HS-5 (cell line): ENCODE data around the gene SERPINA12.

Experiments used
- DNase-seq: peaks from one replicate; pipeline ENCODE4 v3.0.0-alpha.2; 2012; ENCODE audit warnings: low read depth

Gene SERPINA12

DNA sequence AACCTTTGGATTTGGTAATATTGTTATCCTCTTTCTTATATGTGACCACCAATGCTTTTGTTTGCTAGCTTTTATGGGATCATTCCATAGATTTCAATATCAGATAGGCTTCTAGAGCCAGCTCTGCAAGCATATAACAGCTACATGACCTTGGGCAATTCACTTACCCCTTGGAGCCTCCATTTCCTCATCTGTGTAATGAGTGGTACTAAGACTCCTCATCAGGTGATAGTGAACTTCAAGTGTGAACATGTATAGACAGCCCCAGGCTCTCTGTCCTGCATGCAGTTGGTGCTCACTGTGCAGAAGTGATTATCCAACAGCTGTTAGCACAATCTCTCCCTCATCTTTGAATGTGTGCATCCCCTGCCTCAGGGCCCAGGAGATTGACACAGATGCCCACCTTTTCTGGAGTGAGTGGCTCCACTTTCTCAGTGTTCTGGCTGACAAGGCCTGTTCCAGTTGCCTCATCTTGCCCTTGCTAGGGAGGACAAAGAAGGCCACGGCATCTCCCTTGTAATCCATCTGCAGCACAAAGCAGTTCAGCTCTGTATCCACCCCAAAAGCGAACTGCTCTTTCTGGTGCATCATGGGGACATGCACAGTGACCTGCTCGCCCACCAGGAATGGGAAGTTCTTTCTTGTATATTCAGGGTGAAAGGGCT, 42.4 kb downstream of the SERPINA12 start:
- no peak for DNase-seq

- no peak for DNase-seq
These were observed 44.2 kb downstream of the SERPINA12 start for GRCh38 chr14:94465042-94465441.

- DNase-seq: no peak
These were observed 45.0 kb downstream of the SERPINA12 start for GRCh38 chr14:94464290-94464689.

DNA sequence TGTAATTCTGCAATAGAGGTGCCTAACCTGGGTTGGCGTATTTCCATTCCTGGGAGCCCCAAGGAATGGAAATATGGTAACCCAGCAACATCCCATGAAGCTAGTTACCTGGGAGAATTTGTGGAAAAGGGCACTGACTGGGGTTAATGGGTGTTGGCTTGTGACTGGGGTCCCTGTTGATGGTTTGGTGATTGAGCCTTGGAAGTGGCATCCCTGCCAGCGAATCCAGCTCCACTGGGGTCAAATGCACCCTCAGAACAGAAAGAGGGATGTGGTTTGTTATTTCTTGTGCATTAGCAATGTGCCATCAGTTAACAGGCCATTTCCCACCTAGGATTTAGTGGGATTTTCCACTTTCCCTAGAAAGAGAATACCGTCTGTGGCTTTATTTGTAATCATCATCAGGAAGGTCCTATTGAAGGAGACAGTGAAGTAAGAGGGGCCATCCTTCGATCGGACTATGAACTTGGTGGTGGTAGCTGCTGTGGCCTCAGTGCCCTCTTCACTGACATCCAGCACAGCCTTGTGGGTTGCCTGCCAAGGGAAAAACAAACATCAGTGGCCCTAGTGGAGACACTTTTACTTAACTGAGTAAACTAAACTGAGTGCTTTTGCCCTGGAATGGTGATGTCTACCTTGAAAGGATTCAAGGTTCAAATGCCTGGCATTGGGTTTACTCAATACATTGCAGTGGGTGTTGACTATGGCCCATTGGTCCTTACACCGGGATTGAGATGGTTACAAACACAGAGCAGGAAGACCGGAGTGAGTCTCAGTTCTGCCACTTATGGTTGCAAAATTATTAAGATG, 46.3 kb downstream of the SERPINA12 start:
- DNase-seq: no peak

GRCh38 chr14:94462219-94462551, 47.1 kb downstream of the SERPINA12 start:
- no peak for DNase-seq

GRCh38 chr14:94461526-94462218, 47.6 kb downstream of the SERPINA12 start:
- DNase-seq: no peak

GRCh38 chr14:94460631-94461416, 48.4 kb downstream of the SERPINA12 start:
- DNase-seq: no peak

- DNase-seq: no peak
These were observed 50.6 kb downstream of the SERPINA12 start for GRCh38 chr14:94458558-94459205.

GRCh38 chr14:94458096-94458495, 51.2 kb downstream of the SERPINA12 start:
- DNase-seq: no peak

- DNase-seq: no peak
These were observed 53.3 kb downstream of the SERPINA12 start for GRCh38 chr14:94455928-94456327.

- no peak for DNase-seq
These were observed 57.4 kb downstream of the SERPINA12 start for GRCh38 chr14:94451826-94452225.

DNA sequence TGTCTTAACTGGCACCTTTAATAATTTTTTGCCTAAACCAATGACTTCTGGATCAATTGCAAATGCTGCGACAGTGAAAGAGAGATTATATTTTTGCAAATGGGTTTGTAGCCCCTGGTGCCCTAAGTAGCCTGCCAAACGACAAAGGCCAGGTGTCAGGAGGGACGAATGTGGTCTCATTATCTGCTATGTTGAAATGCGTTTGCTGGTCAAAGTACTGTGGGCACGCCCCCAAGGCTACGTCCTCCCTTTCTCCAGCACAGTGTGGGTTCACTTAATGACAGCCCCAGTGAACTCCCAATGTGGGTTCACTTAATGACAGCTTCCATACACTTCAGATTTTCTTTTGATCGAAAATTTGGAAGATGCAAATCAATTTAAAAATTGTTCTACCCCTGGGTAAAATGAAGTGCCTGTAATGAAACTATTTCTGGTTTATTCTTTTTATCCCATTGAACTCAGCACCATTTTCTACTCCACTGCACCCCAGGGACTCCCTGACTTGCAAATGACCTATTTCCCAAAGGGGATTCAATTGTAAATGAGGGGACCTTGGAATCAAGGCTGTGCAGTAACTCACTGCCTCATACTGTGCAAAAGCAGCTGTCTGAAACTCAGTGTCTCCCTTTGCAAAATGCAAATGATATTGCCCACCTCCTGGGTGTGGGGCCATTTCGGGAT, 58.0 kb downstream of the SERPINA12 start:
- DNase-seq: no peak

DNA sequence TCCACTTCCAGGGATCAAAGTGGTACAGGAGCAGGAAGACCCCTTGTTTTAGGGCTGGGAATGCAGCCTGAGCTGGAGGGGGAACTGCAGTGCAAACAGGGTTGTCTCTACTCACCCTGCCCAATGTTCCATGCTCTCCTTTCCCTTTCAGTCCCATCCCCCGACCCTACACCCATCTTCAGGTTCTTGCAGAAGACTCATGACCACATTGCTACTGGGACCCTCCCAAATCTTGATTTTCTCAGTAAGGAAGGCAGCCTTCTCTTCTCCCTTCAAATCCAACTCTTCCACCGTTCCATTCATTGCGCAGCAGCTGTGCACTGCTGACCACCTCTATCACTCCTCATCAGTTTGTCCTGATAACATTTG, 58.6 kb downstream of the SERPINA12 start:
- no peak for DNase-seq

DNA sequence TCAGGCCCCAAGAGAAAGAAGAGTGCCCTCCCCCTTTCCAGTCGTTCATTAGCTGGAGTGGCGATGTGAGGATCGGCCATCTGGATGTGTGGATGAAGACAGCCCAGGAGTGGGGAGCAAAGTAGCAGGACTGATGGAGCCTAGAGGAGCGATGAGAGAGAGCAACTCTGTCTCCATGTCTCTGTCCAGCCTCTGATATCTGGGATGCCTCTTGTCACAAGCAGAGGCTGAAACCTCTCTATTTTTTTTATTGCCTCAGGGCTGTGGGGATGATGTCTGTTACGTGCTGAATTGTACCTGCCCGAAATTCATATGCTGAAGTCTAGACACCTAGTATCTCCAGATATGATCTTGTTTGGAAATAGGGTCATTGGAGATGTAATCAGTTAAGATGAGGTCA, 59.3 kb downstream of the SERPINA12 start:
- no peak for DNase-seq

GRCh38 chr14:94448071-94448808, 61.0 kb downstream of the SERPINA12 start:
- no peak for DNase-seq

DNA sequence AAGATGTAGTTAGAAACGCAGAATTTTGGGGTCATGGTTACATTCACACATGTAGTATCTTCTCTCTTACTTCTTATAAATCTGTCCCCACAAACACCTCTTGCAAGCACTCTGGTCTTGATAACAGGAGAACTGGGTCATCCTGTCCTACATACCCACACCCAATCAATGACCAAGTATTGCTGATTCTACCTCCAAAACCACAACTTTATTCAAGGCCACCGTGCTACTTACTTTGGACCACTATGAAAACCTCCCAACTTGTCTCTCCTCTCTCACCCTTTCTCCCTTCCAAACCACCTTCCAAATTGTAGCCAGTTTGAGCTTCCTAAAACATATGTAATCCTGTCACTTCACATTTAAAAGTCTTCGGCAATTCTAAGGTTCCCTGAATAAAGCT, 62.1 kb downstream of the SERPINA12 start:
- DNase-seq: no peak

DNA sequence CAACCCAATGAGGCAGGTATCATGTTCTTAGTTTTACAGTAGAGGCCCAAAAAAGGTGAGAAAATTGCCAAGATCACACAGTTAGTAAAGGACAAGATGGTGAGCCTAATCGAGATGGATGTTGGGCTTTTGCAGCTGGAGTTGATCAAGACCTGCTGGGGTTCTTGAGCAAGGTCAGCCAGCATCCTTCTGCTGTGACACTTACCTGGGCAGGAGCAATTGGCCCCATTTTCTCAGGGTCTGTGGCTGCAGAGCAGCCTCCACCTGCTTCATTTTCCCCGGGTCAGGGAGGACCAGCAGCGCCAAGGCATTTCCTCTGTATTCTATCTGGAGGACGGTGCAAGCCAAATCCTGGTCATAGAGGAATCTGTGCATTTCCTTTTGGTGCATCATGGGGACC, 63.1 kb downstream of the SERPINA12 start:
- no peak for DNase-seq

DNA sequence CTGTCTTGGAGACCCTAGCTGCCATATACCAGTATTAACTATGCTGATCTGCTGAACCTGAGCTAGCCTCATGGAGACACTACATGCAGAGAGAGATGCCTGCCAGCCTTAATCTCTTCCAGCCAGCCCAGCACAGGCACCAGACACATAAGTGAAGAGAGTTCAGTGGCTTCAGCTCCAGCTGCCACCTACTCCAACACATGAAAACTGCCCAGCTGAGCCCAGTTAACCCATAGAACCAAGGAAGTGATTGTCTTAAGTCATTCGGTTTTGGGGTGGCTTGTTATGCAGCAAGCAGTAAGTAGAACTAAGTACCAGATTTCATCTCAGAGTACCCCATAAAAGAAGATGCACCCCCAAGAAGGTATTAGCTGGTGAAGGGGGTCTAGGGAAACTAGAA, 64.3 kb downstream of the SERPINA12 start:
- DNase-seq: no peak

DNA sequence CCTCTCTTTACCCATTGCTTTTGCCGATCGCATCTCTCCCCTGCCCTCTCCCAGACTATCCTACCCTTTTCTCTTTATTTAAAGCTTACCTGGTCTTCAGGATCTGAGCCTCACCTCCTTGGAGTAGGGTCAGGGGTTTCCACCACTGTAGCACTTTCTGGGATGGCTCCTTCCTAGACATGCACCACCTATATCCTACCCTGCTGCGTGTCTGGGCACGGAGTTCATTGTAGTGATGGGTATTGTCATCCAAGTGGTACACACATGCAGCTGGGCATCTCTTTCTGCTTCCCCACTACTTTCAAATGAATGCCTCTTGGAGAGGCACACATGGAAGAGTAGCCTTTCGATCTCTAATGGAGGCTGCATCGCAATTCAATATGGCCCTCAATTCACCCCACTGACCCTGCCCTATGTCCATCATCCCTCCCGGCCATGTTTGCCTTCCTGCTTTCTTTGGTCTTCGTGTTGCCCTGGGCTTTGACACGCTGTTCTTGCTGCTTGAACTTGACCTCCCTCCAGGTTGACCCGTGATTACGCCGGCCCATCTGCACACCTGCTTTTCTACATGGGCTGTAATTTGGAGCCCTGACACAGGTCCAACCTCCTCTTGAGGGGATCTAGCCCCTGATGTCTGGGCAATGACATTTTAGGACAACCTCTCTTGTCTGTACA, 67.6 kb downstream of the SERPINA12 start:
- DNase-seq: no peak

DNA sequence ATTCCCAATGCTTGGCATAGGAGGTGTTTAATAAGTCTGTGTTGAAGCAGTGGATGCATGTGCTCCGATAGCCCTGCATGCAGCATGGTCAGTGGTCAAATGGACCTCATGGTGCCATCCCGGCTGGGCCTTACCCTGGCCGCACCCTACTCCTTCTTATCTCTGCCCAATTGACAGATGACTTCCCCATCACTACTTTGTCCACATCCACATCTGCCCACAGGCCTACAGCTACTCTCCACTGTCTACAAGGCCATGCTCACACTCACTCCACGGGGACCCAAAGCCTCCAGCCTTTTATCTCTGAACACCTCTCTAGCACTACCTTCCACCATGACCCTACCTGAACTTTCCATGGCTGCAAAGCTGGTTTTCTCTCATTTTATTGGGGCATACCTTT, 68.1 kb downstream of the SERPINA12 start:
- no peak for DNase-seq
